Stimulated activated CD8-positive, alpha-beta memory T cell treated with anti-CD3 and anti-CD28 coated beads, Interleukin-15, amount 100 ng/mL, for 1 hour (primary cell): Measurements from ENCODE around the gene UNK.
"Not testable (repeated sequence)": the region's sequence is repeated elsewhere in the genome, so short reads cannot be mapped to it uniquely, and the experiment has no call there.

Experiments used
- DNase-seq: peaks from one replicate; pipeline ENCODE4 v3.0.0-alpha.2; 2020; ENCODE audit warnings: low read depth

UNK gene

DNA sequence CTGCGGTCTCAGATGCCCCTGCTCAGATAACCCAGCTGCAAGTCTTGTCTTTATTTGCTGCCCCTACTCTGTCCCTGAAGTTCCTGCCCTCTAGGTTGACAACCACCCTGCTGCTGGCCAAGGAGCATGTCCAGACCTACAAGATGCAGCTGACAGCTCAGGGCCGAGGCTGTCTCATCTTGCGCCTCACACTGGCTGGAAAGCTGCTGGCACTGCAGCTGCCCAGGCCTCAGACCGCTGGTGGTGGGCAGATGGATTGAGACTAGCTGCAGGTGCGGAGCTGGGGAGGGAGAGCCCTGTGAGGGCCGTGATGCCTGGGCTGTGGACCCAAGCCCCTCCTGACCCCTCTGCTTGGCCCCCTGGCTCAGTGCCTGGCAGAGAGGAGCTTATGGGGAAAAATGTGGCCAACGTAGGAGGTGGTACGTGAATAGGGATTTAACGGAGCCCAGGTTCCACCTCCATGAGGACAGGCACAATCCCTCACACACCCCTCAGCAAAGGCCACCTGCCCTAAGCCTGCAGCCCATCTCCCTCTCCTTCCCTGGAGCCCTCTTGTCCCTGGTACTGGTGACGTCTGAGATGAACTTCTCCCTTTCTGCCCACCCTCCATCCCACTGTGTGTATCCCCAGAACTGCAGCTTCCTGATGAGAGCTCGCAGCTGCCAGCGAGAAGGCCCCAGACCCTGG lies 11.3 kb upstream of the UNK start:
- DNase-seq: no peak

DNA sequence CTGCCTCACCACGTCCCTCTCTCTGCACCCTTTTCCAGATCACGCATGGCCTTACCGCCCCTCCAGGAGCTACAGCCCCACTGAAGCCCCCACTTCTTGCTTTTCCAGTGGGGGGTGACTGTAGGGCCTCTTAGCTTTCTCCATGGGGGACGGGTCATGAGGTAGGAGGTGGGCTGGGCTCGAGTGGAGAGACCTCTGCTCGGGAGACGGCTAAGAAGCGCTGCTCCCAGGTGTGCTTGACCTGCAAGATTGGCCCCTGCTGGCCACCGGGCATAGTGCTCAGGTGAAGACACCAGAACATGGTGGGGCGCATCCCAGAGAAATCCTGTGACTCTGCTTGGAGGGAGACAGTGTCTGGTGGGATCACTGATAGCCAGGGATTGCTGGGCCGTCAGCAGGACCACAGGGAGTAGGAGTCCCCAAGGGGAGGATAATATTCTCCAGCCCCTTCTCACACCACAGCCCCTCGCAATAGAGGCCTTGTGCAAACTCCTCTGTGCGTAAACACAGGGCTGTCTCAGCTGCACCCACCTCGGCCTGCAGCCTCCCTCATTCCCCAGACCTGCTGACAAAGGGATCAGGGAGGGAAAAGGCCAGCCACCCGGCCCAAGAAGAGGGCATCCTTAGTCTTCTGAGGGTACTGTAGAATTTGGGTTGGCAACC lies 10.7 kb upstream of the UNK start:
- no peak for DNase-seq

GRCh38 chr17:75774471-75774990 lies 10.1 kb upstream of the UNK start:
- DNase-seq: no peak

DNA sequence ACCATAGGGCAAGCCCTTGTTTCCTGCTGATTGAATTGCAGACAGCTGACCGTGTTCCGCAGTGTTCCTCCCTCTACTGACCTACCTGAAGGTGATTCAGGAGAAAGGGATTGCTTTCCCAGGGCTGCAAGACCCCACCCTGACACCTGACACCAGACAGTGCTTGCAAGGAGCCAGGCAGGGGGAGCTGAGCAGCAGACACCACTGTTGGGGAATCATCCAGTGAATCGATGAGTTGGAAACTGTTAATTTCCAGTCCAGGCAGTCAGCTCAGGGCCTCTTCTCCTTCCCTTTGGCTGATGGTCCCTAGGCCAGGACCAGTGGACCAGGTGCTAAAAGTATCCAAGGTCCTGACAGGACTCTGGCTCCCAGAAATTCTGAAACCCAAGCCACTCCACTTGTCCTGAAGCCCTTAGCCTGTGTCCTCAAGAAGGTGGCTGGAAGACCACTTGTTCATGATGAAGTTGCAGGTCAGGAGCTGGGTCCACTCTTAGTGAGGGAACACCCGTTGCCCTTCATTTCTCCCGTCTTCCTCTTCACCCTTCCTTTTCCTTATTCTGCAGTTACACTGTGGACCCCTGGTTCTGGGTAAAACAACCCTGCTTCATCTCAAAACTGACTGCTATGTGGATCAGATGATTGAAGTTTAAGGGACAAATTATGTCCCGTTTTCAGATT lies 9.5 kb upstream of the UNK start:
- DNase-seq: no peak

GRCh38 chr17:75776386-75777295 lies 8.0 kb upstream of the UNK start:
- DNase-seq: no peak

GRCh38 chr17:75777296-75777922 lies 7.2 kb upstream of the UNK start:
- DNase-seq: no peak

DNA sequence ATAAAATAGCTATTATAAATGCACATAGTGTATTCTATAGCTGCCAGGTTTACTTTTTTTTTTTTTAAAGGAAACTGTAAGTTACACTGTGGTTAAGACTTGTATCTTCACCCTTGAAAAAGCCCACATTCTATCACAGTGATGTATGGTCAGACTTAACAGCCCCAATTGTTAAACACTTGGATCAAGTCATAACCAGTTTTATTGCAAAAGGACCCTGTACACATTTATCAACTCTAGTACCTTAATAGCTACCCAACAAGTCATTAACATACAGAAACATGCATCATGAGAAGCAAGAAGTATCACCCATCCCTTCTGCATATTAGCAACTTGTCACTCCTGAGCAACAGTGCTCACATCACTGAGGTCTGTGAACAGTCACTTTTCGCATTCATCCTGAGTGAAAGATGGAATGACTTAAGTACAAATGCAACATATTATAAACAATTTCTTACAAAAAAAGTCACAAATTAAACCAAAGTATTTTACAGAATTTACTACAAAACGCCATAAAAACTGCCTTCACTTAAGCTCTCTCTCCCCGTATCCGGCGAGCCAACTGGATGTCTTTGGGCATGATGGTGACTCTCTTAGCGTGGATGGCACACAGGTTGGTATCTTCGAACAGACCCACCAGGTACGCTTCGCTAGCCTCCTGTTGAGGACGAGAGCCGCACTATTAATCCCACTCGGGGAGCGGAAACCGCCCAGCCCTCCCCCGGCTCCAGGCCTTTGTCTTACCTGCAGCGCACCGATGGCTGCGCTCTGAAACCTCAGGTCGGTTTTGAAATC lies 6.3 kb upstream of the UNK start:
- not testable (repeated sequence) for DNase-seq

GRCh38 chr17:75778861-75779249 lies 5.8 kb upstream of the UNK start:
- peak; percentile 52 for DNase-seq

- peak; percentile 82 for DNase-seq
Observed at GRCh38 chr17:75779250-75779986, 5.2 kb upstream of the UNK start.

GRCh38 chr17:75779987-75780889 lies 4.4 kb upstream of the UNK start:
- no peak for DNase-seq

GRCh38 chr17:75783069-75783783 lies 1.4 kb upstream of the UNK start:
- DNase-seq: no peak

GRCh38 chr17:75783803-75784472 lies 668 bp upstream of the UNK start:
- DNase-seq: no peak

DNA sequence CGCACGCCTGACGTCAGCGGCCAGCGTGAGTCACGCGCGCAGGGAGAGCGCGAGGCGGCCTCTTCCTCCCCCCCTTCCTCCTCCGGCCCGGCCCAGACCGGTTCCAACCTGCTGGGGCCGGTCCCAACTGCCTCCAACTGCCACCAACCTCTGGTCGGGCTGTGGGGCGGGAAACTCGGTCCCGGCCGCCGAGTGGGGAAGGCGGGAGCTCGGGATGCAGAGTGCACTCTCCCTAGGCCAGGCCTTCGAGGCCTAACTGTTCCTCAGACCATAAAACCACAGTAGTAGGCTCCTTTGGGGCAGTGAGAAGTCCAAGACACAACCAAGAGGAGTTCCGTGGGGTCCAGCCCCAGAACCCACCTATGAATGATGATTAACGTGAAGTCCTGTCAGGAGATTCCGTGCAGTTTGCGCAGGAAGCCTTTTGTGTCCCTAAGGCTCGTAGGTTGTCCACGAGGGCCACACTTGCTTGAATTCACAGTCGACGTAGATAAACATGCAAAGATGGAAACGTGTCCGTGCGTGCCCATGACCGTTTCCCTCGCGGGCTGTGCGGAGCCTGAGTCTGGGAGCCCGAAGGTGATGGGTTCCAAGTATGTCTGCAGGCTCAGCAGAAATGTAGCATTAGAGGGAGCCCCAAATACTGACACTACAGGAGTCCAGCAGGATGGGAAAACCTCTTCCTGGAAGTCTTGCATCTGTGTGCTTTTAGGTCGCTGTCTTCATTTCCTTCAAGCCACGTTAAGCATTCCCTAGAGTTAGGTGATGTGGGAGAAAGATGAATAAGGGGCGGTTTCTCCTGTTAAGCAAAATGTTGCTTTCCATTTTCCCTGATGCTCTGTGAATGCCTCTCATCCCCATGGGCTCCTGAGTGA lies 647 bp downstream of the UNK start:
- peak; percentile 70 for DNase-seq

DNA sequence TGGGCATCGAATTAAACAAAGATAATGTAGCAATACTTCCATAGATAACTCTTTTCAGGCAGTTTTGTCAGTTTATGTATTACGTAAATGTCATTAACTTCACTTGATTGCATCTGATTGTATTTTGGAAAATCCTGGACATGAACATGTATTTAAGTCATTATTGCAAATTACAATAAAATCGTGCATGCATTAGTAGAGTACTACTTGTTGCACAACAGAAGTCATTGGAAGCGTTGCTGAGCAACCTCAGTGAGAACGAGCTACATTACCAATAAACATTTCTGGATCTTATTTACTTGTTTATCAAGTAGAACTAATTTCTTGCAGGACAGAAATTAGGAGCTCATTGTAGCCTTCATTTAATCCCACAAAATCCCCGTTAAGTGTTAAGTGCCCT lies 6.6 kb downstream of the UNK start:
- DNase-seq: no peak

GRCh38 chr17:75793460-75793859 lies 8.9 kb downstream of the UNK start:
- no peak for DNase-seq

DNA sequence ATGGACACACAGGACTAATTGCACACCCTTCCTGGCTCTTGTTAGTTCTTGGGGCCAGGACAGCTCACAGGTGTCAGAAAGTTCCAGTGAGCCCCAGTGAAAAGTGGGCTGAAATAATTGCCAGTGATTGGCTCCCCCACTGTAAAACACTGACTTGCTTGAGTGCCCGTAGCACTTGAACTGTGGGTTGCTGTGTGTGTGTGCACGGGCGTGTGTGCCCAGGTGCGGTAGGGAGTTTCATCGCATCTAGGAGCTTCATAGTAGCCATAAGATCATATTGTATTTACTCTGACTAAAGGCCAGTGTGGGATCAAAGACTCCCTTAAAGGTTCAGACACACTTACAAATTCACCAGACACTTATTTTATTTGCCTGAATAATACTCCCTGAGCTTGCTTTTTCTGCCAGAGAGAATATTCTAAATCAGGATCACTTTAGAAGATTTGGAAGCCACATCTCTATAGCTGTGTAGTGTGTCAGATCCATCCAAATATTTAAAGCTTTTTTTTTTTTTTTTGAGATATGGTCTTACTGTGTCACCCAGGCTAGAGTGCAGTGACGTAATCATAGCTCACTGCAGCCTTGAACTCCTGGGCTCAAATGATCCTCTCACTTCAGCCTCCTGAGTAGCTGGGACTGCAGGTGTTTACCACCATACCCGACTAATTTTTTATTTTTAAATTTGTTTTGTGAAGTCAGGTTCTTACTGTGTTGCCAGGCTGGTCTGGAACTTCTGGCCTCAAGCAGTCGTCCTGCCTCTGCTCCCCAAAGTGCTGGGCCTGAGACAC lies 11.4 kb downstream of the UNK start:
- DNase-seq: no peak
